Superior temporal gyrus (tissue), 1 donor: ENCODE measurements around the gene GTSE1.
"Not testable (repeated sequence)": the region's sequence is repeated elsewhere in the genome, so short reads cannot be mapped to it uniquely, and the experiment has no call there.

Experiments used
- DNase-seq: peaks from one replicate; pipeline ENCODE4 v3.0.0-alpha.2; 2016; ENCODE audit errors: extremely low spot score

GTSE1 gene

DNA sequence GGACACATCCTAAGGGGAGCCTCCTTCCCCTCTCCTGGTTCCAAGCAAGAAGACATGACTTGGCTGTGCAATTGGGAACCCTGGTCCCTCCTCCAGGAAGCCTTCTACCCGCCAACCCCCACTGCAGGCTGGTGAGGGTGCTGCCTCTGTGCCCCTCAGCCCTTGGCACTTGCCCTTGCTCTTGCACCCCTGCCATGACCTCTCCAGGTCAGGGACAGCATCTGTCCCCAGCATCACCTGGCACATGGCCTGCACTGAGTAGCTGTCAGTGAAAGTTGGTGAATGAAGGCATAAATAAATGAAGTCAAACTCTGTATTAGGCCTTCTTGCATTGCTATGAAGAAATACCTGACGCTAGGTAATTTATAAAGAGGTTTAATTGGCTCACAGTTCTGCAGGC lies 1.9 kb upstream of the GTSE1 start:
- no peak for DNase-seq

GRCh38 chr22:46295277-46295971 lies 1.2 kb upstream of the GTSE1 start:
- no peak for DNase-seq

DNA sequence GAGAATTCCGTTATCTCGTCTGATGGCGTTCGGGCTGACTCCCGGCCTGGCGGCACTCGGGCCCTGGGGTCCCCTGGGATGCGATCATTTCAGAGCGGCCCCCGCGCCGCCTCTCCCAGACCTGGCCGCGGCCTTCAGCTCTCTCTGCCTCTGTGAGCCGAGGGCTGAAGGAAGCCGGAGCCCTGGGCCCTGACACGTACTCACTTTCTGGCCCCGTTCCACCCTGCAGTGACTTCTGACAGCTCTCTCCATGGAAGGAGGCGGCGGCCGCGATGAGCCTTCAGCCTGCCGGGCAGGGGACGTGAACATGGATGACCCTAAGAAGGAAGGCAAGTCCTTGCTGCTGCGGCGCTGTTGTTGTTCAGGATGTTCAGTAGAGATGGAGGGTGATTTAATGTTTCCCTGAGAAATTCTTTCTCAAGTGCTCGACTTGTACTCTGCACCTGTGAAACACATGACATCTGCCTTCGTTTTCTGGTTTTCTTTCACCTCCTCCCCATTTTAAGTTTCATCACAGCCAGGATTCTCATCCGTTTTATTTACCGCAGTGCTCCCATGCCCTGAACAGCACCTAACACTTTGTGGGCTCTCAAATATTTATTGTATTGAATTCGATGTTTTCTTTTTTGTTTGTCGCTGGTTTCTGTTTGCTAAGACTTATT lies 612 bp downstream of the GTSE1 start:
- DNase-seq, result no peak

DNA sequence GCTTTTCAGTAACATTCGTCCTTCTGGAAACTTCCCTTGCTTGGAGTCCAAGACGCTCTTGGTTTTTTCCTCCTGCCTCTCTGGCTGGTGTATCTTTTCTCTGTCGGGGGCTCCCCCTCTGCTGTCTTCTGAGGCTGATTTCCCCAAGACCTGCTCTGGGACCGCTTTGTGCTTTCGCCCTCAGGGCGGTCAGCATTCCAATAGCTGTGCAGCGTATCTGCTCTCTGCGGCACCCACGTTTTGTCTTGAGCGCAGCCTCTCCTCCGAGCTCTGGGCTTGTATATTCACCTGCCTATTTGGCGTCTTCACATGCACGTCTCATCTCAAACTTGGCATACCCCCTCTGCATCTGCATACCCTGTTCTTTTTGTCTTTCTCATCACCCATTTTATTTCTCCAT lies 2.4 kb downstream of the GTSE1 start:
- no peak for DNase-seq

DNA sequence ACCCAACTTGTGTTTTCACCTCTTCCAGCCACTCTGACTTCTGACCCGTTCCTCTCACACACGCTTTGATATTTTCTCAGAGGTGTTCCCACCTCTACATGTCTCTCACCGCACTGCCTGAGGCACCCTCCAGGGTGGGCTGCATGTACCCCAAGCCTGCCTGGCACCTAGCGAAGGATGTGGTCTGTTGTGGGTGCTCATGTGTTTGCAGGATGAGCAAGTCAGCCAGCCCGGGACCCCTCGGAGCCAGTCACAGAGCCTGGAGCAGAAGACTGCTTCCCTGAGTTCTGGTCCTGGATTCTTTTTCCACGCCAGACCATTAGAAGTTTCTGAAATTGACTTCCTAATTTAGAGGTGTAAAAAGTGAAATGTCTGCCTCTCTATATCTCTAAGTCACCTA lies 3.8 kb downstream of the GTSE1 start:
- no peak for DNase-seq

GRCh38 chr22:46303347-46303965 lies 6.8 kb downstream of the GTSE1 start:
- no peak for DNase-seq

DNA sequence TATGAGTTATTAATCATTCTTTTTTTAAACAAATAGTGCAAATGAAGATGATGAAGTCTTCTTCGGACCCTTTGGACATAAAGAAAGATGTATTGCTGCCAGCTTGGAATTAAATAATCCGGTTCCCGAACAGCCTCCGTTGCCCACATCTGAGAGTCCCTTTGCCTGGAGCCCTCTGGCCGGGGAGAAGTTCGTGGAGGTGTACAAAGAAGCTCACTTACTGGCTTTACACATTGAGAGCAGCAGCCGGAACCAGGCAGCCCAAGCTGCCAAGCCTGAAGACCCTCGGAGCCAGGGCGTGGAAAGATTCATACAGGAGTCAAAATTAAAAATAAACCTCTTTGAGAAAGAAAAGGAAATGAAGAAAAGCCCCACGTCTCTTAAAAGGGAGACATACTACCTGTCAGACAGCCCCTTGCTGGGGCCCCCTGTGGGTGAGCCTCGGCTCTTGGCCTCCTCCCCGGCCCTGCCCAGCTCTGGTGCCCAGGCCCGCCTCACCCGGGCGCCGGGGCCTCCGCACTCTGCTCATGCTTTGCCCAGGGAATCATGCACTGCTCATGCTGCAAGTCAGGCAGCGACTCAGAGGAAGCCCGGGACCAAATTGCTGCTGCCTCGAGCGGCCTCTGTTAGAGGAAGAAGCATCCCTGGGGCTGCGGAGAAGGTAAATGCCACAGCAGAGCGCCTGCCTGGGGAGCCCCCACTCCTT lies 11.8 kb downstream of the GTSE1 start:
- no peak for DNase-seq

DNA sequence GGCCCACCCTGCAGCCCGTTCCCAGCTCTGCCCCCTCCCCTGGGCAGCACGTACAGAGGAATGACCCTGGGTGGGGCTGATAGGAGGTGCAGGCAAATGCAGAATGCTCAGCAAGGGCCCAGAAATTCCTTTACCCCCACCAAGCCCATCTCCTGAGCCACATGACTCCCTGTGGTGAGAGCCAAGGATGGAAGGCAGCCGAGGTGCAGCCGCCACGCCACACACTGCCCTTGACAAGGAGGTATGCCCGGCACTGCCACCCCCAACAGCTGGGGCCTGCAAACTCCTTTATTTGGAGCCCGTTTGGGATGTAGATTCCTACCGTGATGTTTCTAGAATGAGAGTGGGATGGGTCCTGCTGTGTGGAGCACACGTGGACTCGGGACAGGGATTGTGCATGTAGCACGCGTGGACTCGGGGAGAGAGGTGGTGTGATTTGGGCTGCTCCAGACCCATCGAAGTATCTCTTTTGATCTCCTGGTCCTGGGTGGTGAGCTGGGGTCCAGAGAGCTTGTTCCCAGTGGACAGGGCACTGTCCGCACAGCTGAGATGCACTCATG lies 12.9 kb downstream of the GTSE1 start:
- no peak for DNase-seq

DNA sequence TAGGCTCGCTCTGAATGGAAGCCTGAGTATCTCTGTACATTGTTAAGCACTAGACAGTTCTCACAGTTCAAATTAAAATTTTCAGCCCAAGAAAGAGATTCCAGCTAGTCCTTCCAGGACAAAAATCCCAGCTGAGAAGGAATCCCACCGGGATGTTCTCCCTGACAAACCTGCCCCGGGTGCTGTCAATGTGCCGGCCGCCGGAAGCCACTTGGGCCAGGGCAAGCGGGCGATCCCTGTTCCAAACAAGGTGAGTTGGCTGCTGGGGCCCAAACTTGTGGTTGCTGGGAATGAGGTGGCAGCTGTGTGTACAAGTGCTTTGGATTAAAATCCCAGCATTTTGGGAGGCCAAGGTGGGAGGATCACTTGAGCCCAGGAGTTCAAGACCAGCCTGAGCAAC lies 15.4 kb downstream of the GTSE1 start:
- no peak for DNase-seq

GRCh38 chr22:46312848-46313247 lies 16.2 kb downstream of the GTSE1 start:
- not testable (repeated sequence) for DNase-seq

- no peak for DNase-seq
These were observed 19.3 kb downstream of the GTSE1 start for GRCh38 chr22:46315976-46316375.

DNA sequence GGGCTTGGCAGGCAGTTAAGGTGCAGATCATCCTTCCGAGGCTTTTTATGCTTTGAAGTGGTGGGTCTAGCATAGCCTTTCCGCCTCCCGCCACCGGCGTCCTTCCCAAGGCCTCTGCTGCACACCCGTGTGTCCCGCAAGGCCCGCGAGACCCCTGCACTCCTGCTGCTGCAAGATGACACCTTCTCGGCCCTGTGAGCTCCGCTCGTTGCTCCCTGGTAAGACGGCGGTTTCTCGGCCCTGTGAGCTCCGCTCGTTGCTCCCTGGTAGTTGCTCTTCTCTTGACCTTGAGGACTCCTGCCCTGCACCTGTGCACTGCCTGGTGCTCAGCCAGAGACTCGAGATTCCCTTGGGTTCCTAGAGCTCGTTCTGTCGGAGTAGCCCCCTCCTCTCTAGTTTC lies 21.0 kb downstream of the GTSE1 start:
- DNase-seq, result no peak

- DNase-seq, result no peak
These were observed 21.9 kb downstream of the GTSE1 start for GRCh38 chr22:46318576-46318975.

GRCh38 chr22:46319319-46319718 lies 22.6 kb downstream of the GTSE1 start:
- no peak for DNase-seq

DNA sequence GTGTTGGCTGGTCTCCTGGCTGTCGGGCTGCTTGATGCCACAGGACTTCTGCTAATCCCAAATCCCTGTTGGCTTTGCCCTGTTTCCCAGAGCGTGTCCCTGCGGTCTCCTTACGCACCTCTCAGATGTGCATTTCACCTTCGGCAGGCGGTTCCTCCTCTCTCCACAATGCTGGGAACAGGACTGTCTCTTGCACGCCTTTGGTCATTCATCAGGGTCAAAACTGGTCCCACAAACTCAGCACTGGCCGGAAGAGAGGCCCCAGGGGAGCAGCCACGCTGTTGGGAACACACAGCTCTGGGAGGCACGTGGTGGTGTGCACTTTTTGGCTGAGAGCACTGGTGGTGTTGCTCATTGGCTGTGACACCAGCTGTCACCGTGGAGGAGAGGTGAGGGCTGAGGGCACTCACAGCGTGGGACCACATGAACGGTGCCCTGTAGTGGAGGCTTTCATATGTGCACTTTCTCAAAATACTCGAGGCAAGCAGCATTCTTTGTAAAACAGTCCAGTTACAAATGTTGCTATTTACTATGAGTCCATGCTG lies 23.6 kb downstream of the GTSE1 start:
- no peak for DNase-seq

DNA sequence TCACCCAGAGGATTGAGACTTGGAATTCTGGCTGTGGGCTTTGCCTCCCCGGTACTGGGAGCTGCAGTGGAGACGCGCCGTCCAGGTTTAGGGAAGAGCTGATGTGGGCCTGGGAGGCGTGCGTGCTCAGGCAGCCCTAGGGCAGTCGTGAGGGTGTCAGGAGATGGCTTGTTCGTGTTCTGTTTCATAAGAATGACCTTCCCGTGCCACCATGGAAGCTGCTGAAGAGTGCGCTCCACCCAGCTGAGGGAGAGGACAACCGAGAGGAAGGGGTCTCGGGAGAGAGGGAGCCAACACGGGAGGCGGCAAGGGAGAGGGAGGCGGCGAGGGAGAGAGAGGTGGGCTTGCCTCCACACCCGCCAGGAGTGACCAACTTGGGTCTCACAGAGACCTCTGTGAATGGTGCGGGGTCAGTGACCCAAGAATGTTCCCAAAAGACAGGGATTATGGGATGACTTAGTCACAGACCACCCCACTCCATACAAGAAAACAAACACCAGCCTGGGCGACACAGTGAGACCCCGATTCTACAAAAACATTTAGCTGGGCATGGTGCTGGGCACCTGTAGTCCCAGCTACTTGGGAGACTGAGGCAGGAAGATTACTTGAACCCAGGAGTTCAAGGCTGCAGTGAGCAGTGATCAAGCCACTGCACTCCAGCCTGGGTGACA lies 24.2 kb downstream of the GTSE1 start:
- no peak for DNase-seq

DNA sequence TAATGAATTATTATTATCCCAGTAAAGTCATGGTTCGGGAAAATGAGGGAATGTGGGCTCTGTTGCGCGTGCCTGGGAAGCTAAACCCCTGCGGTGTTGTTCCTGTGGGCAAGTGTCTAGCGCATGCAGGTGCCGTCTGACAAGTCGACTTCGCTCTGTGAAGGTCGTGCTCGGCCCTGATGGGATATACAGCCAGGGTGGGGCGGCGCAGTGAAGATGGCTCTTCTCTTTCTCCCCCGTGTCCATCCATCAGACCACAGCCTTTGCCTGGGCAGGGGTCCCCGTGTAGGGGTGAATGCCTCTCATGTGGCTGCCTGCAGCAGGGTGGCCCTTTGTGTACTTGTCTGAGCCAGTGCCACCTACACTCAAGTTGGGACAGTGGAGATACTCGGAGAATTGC lies 26.0 kb downstream of the GTSE1 start:
- DNase-seq, result no peak

GRCh38 chr22:46323162-46323561 lies 26.5 kb downstream of the GTSE1 start:
- no peak for DNase-seq

DNA sequence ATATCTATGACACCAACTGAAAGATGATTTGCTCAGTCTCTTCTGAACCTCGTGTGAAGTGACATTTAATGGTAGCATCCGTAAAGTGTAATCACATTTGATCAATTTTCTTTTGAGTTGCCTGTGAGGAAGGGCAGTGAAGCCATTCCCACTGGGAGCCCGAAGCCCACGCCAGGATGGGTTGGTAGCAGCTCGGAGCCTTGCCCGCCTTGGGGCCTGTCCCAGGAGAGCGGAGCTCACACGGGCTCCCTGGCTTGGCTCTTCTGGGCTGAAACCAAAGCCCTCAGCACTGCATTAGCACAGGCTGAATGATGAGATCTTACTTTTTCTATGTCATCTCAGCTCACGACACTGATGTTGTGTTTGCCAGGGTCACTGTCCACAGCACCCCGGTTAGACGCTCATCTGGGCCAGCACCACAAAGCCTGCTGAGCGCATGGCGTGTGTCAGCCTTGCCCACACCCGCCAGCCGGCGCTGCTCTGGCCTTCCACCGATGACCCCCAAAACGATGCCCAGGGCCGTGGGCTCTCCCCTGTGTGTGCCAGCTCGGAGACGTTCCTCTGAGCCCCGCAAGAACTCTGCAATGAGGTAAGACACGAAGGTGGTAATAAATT lies 29.5 kb downstream of the GTSE1 start:
- no peak for DNase-seq

DNA sequence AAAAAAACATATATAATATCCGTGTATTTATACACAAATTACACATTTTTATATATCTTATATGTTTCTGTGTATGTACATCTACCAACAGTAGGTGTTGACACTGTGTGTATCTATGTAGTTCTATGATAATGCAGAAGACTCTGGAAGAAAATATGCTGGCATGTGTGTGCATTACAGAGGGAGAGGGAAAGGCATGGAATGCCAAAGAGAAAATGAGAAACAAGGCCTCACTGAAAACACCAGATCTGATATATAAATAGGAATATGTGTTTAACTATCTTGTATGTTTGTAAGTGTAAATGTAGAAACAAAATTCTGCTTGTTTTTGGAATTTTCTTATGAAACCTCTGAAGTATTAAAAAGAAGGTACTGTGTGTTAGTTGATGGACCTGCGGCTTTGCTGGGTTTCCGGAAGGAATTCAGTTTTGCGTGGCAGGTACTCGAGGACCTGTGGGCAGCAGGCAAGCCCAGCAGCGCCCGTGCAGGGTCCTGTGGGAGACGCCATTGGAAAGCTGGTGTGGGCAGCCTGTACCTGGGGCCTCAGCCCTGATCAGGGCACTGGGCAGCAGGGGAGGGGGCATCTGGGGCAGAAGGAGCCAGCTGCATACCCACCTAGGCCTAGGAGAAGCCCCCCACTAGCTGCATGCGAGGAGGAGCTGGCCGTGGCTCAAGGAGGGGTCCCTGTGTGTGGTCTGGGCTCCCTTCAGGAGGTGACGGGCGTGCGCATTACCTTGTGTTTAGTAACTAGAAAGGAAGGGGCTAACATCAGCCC lies 31.2 kb downstream of the GTSE1 start:
- no peak for DNase-seq
